Ovary (tissue), 9 donors: Measurements from ENCODE around the gene IP6K3. TPM values are rescaled to one million over a fixed set of nuclear protein-coding genes. Genes with fewer than 3 reads are reported as not detected.

ENCODE experiments used
- DNase-seq, 5 donors: peaks; one replicate each; pipeline ENCODE4 v3.0.0-alpha.2; 2019 to 2020
- H3K27ac ChIP-seq, 2 donors: fragments of 200-600 bp; one replicate each; pipeline versions ENCODE4 v1.5.1 to v1.8.0; 2019 to 2022
- H3K27me3 ChIP-seq: fragments of 200-600 bp; one replicate; pipeline ENCODE4 v1.8.0; 2022
- H3K36me3 ChIP-seq: fragments of 200-600 bp; sonication (generic); one replicate; pipeline ENCODE4 v1.5.1; 2019
- H3K4me1 ChIP-seq: one replicate; pipeline ENCODE4 v1.8.1; 2013; ENCODE audit warnings: mild to moderate bottlenecking, moderate library complexity; ENCODE audit not compliant: insufficient read depth
- H3K4me3 ChIP-seq: fragments of 200-600 bp; sonication (generic); one replicate; pipeline ENCODE4 v1.5.1; 2017
- H3K9me3 ChIP-seq, 2 donors: fragments of 200-600 bp in 1 of 2; sonication (generic) in 1 of 2; one replicate each; pipeline versions ENCODE4 v1.5.1 to v1.8.1; 2013 to 2019; ENCODE audit warnings: mild to moderate bottlenecking in 1 of 2, moderate library complexity in 1 of 2
- EP300 ChIP-seq: sonication (generic); formaldehyde crosslinking; IDR thresholded peaks from one replicate; pipeline ENCODE4 v1.6.1; 2017; ENCODE audit warnings: antibody characterized with exemption
- POLR2A ChIP-seq: fragments of 450-650 bp; IDR thresholded peaks from one replicate; pipeline ENCODE4 v1.6.1; 2017; ENCODE audit warnings: antibody characterized with exemption, mild to moderate bottlenecking, moderate library complexity
- WGBS, 3 donors: extraction: QIAGEN DNeasy Blood & Tissue Kit in 1 of 3; methylation state at CpG; one replicate each; pipeline versions ENCODE4 v1.1.5 to v1.1.7; 2013 to 2017; 5-methylcytosine and 5-hydroxymethylcytosine counted together
- intact Hi-C, 4 donors: fragments of 100-400 bp; cut with DNase I; formaldehyde crosslinking; loops; one replicate each; pipeline versions ENCODE4 v1.11.0 to v1.15.1; 2022 to 2023
- polyA plus RNA-seq, 2 donors: library from polyadenylated mRNA; stranded (reverse); fragments of 200-250 nt in 1 of 2; fragments of 350-450 nt in 1 of 2; fragmentation: Illumina TruSeq in 1 of 2; extraction: RNeasy Lipid Tissue Mini Kit (QIAGEN cat#74804) in 1 of 2; gene quantifications; one replicate each; pipeline ENCODE4 v1.2.3, GENCODE V29; 2013 to 2014
- total RNA-seq, 7 donors: library from RNA; depleted of rRNA in 2 of 7; stranded (reverse); fragments of >200 nt in 2 of 7; fragmentation: NEBNext Ultra II Directional in 3 of 7; extraction: Animal tissue kit (Norgen Biotek cat#: 25700) in 3 of 7; gene quantifications; one replicate each; pipeline versions ENCODE4 v1.1.0 to v1.2.4, GENCODE V29; 2016 to 2023
- TF ChIP-seq, protein P1 (sequence below), 3 donors: fragments of 450-650 bp in 2 of 3; fragments of 200-600 bp in 1 of 3; IDR thresholded peaks; one replicate each; pipeline versions ENCODE4 v1.5.1 to v1.8.0; 2016 to 2022; ENCODE audit warnings: antibody characterized with exemption in 3 of 3, mild to moderate bottlenecking in 1 of 3
- donor health status: DM: no; HTN: no; CAD: no; lungs with moderate emphysema.
- donor health status: DM: no; HTN: no; CAD: no.
- donor health status: Bipolar disorder and iron deficiency.
- donor health status: DM: yes; HTN: yes; CAD: no.
- donor health status: DM: no; HTN: no; CAD: no.
- donor health status: DM: yes; HTN: yes; CAD: no.

Gene IP6K3
- total and polyA plus RNA-seq, 9 donors: 0.11 to 1.1 (median 0.30) TPM; not detected in 2

DNA sequence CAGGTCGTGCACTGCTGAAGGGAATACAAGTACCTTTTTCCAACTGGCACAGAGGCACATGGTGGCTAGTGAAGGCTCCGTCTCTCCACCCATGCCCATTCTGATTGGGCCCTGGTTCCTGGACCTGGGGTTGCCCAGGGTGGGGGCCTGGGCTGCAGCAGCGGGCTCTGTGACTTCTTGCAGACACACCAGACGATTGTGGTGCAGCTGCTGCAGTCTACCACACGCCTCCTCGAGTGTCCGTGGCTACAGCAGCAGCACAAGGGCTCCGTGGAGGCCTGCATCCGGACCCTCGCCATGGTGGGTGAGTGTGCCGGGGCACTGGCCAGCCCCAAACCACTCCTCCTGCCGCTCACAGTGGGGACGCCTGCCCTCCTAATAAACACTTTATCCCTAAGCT, 64.4 kb downstream of the IP6K3 start:
- DNase-seq: no peak
- no peaks in the 10 kb centered on the region for H3K27me3 ChIP-seq
- H3K27ac ChIP-seq: no peak overlapping the region
- H3K4me3 ChIP-seq: no peak overlapping the region
- peaks cover 10% of the 10 kb centered on the region for H3K4me1 ChIP-seq
- H3K36me3 ChIP-seq: no peaks in the 10 kb centered on the region
- intact Hi-C loops: no loop called here
- H3K9me3 ChIP-seq: no peaks in the 10 kb centered on the region
- 94 to 96% (median 96%) methylated on average over 13 of the region's 13 CpGs for whole genome bisulfite sequencing, 3 donors
- TF ChIP-seq POLR2A: no peak
- TF ChIP-seq, protein P1, sequence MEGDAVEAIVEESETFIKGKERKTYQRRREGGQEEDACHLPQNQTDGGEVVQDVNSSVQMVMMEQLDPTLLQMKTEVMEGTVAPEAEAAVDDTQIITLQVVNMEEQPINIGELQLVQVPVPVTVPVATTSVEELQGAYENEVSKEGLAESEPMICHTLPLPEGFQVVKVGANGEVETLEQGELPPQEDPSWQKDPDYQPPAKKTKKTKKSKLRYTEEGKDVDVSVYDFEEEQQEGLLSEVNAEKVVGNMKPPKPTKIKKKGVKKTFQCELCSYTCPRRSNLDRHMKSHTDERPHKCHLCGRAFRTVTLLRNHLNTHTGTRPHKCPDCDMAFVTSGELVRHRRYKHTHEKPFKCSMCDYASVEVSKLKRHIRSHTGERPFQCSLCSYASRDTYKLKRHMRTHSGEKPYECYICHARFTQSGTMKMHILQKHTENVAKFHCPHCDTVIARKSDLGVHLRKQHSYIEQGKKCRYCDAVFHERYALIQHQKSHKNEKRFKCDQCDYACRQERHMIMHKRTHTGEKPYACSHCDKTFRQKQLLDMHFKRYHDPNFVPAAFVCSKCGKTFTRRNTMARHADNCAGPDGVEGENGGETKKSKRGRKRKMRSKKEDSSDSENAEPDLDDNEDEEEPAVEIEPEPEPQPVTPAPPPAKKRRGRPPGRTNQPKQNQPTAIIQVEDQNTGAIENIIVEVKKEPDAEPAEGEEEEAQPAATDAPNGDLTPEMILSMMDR (IDR thresholded peaks at IDR 0.05): no peak
- no peak for TF ChIP-seq EP300

DNA sequence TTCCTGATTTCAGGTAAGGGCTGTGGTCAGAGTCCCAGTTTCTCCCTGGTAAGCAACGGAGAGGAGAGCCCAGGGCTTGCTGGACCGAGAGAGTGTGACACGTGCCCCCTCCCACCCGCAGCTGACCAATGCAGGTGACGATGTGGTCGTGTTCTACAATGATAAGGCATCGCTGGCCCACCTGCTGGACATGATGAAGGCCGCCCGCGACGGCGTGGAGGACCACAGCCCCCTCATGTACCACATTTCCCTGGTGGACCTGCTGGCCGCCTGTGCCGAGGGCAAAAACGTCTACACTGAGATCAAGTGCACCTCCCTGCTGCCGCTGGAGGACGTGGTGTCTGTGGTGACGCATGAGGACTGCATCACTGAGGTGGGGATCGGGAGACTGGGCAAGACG, 66.9 kb downstream of the IP6K3 start:
- Histone ChIP-seq H3K36me3 (no peaks in the 10 kb centered on the region), H3K27ac (no peak overlapping the region), H3K4me1 (peaks cover 10% of the 10 kb centered on the region), H3K9me3 (no peaks in the 10 kb centered on the region), H3K4me3 (no peak overlapping the region), H3K27me3 (no peaks in the 10 kb centered on the region)
- intact Hi-C loops: no loop called here
- DNase-seq: no peak
- TF ChIP-seq POLR2A (no peak), EP300 (no peak)
- TF ChIP-seq, protein P1 (IDR thresholded peaks at IDR 0.05): no peak
- 89 to 90% (median 89%) methylated on average over 19 to 20 of the region's 20 CpGs for WGBS, 3 donors

DNA sequence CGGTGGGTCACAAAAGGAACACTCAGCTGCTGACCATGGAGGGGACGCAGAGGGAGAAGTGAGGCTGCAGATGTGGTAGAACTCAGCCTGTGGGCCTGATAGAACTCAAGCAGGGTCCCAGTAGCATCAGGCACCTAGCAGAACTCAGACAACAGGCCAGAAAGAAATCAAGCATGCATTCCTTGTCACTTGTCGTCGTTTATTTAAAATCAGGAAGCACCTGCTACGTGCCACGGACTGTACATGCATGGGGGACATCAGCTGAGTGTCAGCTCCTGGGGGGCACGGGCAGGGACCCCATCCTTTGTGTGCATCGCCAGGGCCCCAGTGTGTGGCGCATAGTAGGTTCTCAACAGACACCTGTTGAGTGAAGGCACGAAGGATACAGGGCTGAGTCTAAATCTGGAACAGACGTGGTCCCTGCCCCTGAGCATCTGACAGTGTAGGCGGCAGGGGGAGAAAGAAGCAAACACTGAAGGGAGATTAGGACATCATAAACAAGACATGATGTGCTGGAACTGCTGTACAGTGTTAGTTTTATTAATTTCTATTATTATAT, 67.7 kb downstream of the IP6K3 start:
- Histone ChIP-seq H3K27ac (no peak overlapping the region), H3K27me3 (no peaks in the 10 kb centered on the region), H3K4me1 (peaks cover 10% of the 10 kb centered on the region), H3K4me3 (no peak overlapping the region), H3K9me3 (no peaks in the 10 kb centered on the region), H3K36me3 (no peaks in the 10 kb centered on the region)
- 69 to 76% (median 72%) methylated on average over 12 of the region's 12 CpGs for WGBS, 3 donors
- DNase-seq: no peak
- intact Hi-C loops: no loop called here
- TF ChIP-seq POLR2A (no peak), EP300 (no peak)
- TF ChIP-seq, protein P1 (IDR thresholded peaks at IDR 0.05): no peak

DNA sequence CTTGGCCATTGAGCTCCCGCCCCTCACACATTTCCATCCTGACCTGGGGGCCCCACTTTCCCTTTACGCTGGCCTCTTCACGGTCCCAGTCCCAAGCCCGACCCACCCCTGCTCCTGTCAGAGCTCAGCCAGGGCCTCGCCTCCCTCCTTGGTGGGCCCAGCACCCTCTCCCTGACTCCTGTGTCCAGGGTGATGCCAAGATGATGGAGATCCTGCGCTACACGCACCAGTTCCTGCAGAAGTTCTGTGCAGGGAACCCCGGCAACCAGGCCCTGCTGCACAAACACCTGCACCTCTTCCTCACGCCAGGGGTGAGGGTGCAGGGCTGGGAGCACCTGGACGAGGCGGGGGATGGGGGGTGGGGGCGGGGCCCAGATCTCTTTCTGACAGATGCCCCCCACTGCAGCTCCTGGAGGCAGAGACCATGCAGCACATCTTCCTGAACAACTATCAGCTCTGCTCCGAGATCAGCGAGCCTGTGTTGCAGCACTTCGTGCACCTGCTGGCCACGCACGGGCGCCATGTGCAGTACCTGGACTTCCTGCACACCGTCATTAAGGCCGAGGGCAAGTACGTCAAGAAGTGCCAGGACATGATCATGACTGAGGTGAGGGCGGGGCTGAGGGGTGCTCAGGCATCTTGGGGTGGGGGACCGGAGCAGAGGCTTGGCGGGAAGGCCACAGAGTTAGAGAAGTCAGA, 68.3 kb downstream of the IP6K3 start:
- Histone ChIP-seq H3K4me1 (peaks cover 5% of the 10 kb centered on the region), H3K36me3 (no peaks in the 10 kb centered on the region), H3K27ac (no peak overlapping the region), H3K4me3 (no peak overlapping the region), H3K27me3 (no peaks in the 10 kb centered on the region), H3K9me3 (no peaks in the 10 kb centered on the region)
- 90 to 93% (median 92%) methylated on average over 24 of the region's 24 CpGs for WGBS, 3 donors
- TF ChIP-seq, protein P1 (IDR thresholded peaks at IDR 0.05): no peak
- TF ChIP-seq POLR2A (no peak), EP300 (no peak)
- intact Hi-C loops: no loop called here
- no peak for DNase-seq
